ENCODE measurements around the gene BLNK.

GRCh38 chr10:96283351-96283750, 12.0 kb upstream of the BLNK start:
- TF ChIP-seq TAF1 (IDR thresholded peaks at IDR 0.05; ENCODE audit: control insufficient read depth, extremely low read depth, insufficient read depth, low read length, severe bottlenecking) (no peak), ZNF785 (CRISPR knock-in tag; IDR thresholded peaks at IDR 0.05) (no peak), HNRNPLL (IDR thresholded peaks at IDR 0.05; ENCODE audit: low read depth, low read length, poor library complexity, severe bottlenecking) (no peak), CTCF (IDR thresholded peaks at IDR 0.05 in 2 of 3, conservative IDR thresholded peaks at IDR 0.05 in 1 of 3; ENCODE audit: insufficient read depth in 2 of 3, low read depth in 1 of 3, low read length in 3 of 3) (no peak), FOSL1 (tag; conservative IDR thresholded peaks at IDR 0.05) (no peak), NCOR1 (IDR thresholded peaks at IDR 0.05) (no peak), ZBTB40 (IDR thresholded peaks at IDR 0.05) (no peak), ZBTB40 (CRISPR knock-in tag; IDR thresholded peaks at IDR 0.05) (no peak)

Data from K562 (cell line).